Measurements from ENCODE around the gene HEATR3.

DNA sequence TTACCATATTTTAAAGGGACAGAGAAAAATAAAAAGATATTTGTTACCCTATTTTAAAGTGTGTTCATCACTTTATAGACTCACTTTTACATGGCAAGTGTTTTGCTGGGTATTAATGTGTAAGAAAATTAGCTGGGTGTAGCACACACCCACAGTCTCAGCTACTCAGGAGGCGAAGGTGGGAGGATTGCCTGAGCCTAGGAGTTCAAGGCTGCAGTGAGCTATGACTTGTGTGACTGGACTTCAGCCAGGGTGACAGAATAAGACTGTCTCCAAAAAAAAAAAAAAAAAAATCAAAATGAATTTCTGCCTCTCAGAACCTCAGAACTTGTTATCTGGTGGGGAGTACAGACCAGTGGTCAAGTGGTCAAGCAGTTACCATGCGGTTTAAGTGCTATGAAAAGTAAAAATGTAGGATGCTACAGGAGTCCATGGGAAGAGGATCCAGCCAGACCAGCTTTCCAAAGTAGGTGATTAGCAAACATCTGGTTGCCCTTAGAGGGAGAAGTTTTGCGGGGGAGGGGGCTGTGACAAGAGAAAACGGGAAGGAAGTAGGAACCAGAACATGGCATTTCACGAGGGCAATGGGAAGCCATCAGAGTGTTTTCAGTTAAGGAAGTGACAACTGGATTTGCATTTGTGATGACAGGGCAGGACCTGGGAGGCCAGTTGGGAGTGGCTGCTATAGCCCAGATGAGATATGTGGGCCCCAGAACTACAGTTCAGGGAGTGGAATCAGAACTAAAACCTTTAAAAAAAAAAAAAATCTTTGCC lies 26.8 kb upstream of the HEATR3 start:
- no peak for TF ChIP-seq POLR2A (IDR thresholded peaks at IDR 0.05; ENCODE audit: low read depth, low read length)
- TF ChIP-seq TAF1 (IDR thresholded peaks at IDR 0.05; ENCODE audit: low read depth, low read length): no peak
- no peak for TF ChIP-seq PAX5 (IDR thresholded peaks at IDR 0.05; ENCODE audit: insufficient read depth, low read length, severe bottlenecking)
- no peak for TF ChIP-seq POLR2AphosphoS5 (IDR thresholded peaks at IDR 0.05; ENCODE audit: low read depth, low read length)

Data from GM12891 (cell line).